Activated T-cell treated with anti-CD3 and anti-CD28 coated beads, Interleukin-2, amount 50 U/mL, for 72 hours (primary cell): ENCODE measurements around the gene EDN3. TPM values are rescaled to one million over a fixed set of nuclear protein-coding genes. Genes with fewer than 3 reads are reported as not detected.
"Not testable (repeated sequence)": the region's sequence is repeated elsewhere in the genome, so short reads cannot be mapped to it uniquely, and the experiment has no call there.

ENCODE experiments used
- ATAC-seq, 2 donors: fragments of 150-1000 bp; cut with Tn5 transposase; replicated peaks in 1 of 2; 2 replicates each; pipeline ENCODE4 v1.10.0; 2021; ENCODE audit warnings: moderate library complexity in 2 of 2, mild to moderate bottlenecking in 1 of 2
- DNase-seq, 2 donors: peaks; one replicate each; pipeline ENCODE4 v3.0.0; 2021 to 2022; ENCODE audit warnings: mixed read lengths in 1 of 2
- H3K27ac Mint-ChIP-seq: one replicate; pipeline ENCODE4 v1.8.0; 2022; ENCODE audit warnings: mild to moderate bottlenecking, moderate library complexity, mixed read lengths
- H3K27me3 Mint-ChIP-seq: one replicate; pipeline ENCODE4 v1.8.0; 2022; ENCODE audit warnings: low read depth, mixed read lengths
- H3K36me3 Mint-ChIP-seq, 2 donors: one replicate each; pipeline ENCODE4 v1.8.0; 2022; ENCODE audit warnings: mixed read lengths in 2 of 2, mild to moderate bottlenecking in 1 of 2; ENCODE audit not compliant: insufficient read depth in 2 of 2
- H3K4me1 Mint-ChIP-seq: one replicate; pipeline ENCODE4 v1.8.0; 2022; ENCODE audit warnings: low read depth, mixed read lengths
- H3K4me3 Mint-ChIP-seq, 2 donors: one replicate each; pipeline ENCODE4 v1.8.0; 2022; ENCODE audit warnings: mild to moderate bottlenecking in 2 of 2, mixed read lengths in 2 of 2, moderate library complexity in 2 of 2
- H3K9me3 Mint-ChIP-seq, 2 donors: one replicate each; pipeline ENCODE4 v1.8.0; 2022; ENCODE audit warnings: mixed read lengths in 2 of 2
- total RNA-seq, 2 donors: library from RNA; stranded (reverse); gene quantifications; one replicate each; pipeline ENCODE4 v1.2.3, GENCODE V29; 2022

EDN3 gene
- total RNA-seq, 2 donors from 2014 or later, result not detected

DNA sequence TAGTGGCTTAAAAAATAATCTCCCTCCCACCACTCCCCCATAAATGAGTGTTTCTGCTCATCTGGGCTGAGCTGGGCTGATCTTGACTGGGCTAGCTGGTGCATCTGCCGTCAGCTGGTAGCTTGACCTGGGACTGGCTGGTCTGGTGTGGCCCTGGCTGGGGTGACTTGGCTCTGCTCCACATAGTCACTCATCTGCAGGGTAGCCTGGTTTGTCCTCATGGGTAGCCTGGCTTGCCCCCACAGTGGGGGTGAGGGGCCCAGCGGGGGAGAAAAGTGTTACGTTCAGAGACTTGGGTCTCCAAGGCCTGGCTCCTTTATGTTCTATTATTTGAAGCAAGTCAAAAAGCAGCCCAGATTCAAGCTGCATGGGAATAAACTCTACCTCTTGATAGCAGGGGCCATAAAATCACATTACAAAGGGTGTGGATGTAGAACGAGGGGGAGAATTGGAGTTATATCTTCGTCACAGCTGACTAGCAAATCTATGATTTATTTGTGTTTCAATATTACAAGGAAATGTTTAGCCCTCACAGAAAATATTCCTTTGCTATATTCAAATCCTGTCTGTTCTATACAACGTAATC lies 32.9 kb downstream of the EDN3 start:
- H3K27me3 Mint-ChIP-seq, result peaks cover 20% of the 10 kb centered on the region
- DNase-seq (no peak), ATAC-seq (no peak)
- H3K9me3 Mint-ChIP-seq, result no peaks in the 10 kb centered on the region
- H3K4me3 Mint-ChIP-seq, result no peak overlapping the region
- H3K27ac Mint-ChIP-seq, result no peak overlapping the region
- no peaks in the 10 kb centered on the region for H3K4me1 Mint-ChIP-seq
- H3K36me3 Mint-ChIP-seq, result no peaks in the 10 kb centered on the region

GRCh38 chr20:59333951-59334350 lies 33.5 kb downstream of the EDN3 start:
- H3K4me3 Mint-ChIP-seq, result no peak overlapping the region
- no peaks in the 10 kb centered on the region for H3K36me3 Mint-ChIP-seq
- no peak overlapping the region for H3K27ac Mint-ChIP-seq
- ATAC-seq, result no peak
- H3K4me1 Mint-ChIP-seq, result no peaks in the 10 kb centered on the region
- H3K27me3 Mint-ChIP-seq, result peaks cover 20% of the 10 kb centered on the region
- DNase-seq, result no peak
- no peaks in the 10 kb centered on the region for H3K9me3 Mint-ChIP-seq

DNA sequence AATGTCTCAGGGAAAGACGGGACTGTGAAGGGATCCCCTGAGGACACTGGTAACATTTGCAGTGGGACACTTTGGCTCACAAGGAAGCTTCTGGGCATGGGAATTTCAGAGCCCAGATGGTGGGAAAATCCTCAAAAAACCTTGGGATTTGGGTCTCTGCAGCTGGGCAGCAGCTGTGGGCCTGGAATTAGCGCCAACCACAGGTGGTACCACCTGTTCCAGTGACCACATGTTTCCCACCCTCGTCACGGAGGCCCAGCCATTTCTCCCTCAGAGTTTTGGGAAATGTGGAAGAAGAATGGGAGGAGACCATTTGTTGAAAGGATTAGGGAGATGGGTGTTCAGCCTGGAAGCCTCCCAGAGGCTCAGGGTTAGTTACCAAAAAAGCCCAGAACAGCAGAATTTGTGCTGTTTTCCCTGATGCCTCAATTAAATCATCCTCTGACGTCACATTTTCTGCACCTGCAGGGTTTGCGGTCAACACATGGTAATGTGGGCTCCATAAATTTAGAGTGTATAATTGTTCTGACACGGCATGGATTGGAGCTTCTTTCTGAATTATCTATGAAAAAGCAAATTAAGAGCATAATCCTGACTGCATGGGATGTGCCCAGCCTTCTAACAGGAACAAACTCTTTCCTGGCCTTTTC lies 34.4 kb downstream of the EDN3 start:
- no peak for ATAC-seq

DNA sequence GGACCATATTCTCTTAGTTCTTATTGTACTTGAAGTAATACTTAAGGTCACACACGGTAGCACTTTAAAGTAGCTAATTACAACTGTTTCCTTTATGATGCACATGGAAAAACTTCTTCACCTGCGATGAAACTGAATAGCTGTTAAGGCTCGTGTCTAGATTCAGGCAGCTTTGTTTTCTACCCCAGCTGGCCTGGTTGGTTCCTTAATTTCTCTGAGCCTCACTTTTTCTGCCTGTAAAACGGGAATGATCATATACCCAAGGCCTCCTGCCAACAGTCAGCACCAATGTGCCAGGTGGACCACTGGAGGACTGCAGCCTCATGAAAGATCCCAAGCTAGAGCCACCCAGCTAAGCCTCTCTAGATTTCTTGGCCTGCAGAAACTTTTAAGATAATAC lies 35.0 kb downstream of the EDN3 start:
- ATAC-seq (no peak), DNase-seq (no peak)
- Mint-ChIP-seq H3K27me3 (peaks cover 20% of the 10 kb centered on the region), H3K4me1 (no peaks in the 10 kb centered on the region), H3K27ac (no peak overlapping the region), H3K9me3 (no peaks in the 10 kb centered on the region), H3K4me3 (no peak overlapping the region), H3K36me3 (no peaks in the 10 kb centered on the region)

More for the DNA sequence above, 34.4 kb downstream of the EDN3 start:
- no peak for DNase-seq
- no peaks in the 10 kb centered on the region for H3K9me3 Mint-ChIP-seq
- H3K27me3 Mint-ChIP-seq, result peaks cover 20% of the 10 kb centered on the region
- no peak overlapping the region for H3K4me3 Mint-ChIP-seq
- H3K36me3 Mint-ChIP-seq, result no peaks in the 10 kb centered on the region
- no peaks in the 10 kb centered on the region for H3K4me1 Mint-ChIP-seq
- no peak overlapping the region for H3K27ac Mint-ChIP-seq

- no peak for ATAC-seq
- Mint-ChIP-seq H3K4me3 (no peak overlapping the region), H3K9me3 (no peaks in the 10 kb centered on the region), H3K27me3 (peaks cover 14% of the 10 kb centered on the region), H3K27ac (no peak overlapping the region), H3K36me3 (no peaks in the 10 kb centered on the region), H3K4me1 (no peaks in the 10 kb centered on the region)
- DNase-seq, result no peak
These were observed 36.1 kb downstream of the EDN3 start for GRCh38 chr20:59336540-59336939.

- not testable (repeated sequence) for H3K27me3 Mint-ChIP-seq, DNase-seq, H3K4me3 Mint-ChIP-seq, ATAC-seq, H3K36me3 Mint-ChIP-seq, H3K9me3 Mint-ChIP-seq, H3K27ac Mint-ChIP-seq, H3K4me1 Mint-ChIP-seq
These were observed 38.0 kb downstream of the EDN3 start for GRCh38 chr20:59338444-59338843.

GRCh38 chr20:59340201-59340885 lies 39.9 kb downstream of the EDN3 start:
- H3K9me3 Mint-ChIP-seq, result peaks cover 0 to 1% of the 10 kb centered on the region in 2 donors
- DNase-seq (no peak), ATAC-seq (no peak)
- no peak overlapping the region for H3K4me3 Mint-ChIP-seq
- H3K36me3 Mint-ChIP-seq, result no peaks in the 10 kb centered on the region
- H3K27me3 Mint-ChIP-seq, result no peaks in the 10 kb centered on the region
- H3K27ac Mint-ChIP-seq, result no peak overlapping the region
- H3K4me1 Mint-ChIP-seq, result no peaks in the 10 kb centered on the region

DNA sequence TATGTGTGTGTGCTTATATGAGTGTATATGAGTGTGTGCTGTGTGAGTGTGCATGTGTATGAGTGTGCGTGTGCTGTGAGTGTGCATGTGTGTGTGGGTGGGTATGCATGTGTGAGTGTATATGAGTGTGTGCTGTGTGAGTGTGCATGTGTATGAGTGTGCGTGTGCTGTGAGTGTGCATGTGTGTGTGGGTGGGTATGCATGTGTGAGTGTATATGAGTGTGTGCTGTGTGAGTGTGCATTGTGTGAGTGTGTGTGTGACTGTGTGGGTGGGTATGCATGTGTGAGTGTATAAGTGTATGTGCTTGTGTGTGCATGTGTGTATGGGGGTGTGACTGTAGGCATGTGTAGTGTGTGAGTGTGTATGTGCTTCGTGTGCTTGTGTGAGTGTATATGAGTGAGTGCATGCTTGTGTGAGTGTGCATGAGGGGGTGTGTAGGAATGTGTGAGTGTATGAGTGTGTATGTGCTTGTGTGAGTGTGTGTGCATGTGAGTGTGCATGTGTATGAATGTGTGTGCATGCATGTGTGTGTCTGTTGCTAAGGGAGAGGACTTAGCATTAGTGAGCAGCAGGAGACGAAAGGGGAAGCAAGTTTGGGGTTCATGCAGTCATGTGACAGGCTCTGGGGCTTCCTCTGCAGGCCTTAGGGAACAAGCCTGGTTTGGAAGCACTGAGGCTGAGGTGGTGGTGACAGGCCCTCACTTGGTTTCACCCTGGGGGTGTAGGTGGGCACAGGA lies 41.0 kb downstream of the EDN3 start:
- H3K36me3 Mint-ChIP-seq, H3K4me1 Mint-ChIP-seq, DNase-seq, H3K27ac Mint-ChIP-seq, H3K27me3 Mint-ChIP-seq, H3K9me3 Mint-ChIP-seq, ATAC-seq, H3K4me3 Mint-ChIP-seq: not testable (repeated sequence)

GRCh38 chr20:59342023-59342957 lies 41.9 kb downstream of the EDN3 start:
- no peak overlapping the region for H3K4me3 Mint-ChIP-seq
- no peak overlapping the region for H3K27ac Mint-ChIP-seq
- peaks cover 0 to 1% of the 10 kb centered on the region in 2 donors for H3K9me3 Mint-ChIP-seq
- H3K36me3 Mint-ChIP-seq, result no peaks in the 10 kb centered on the region
- no peak for ATAC-seq
- no peak for DNase-seq
- H3K27me3 Mint-ChIP-seq, result no peaks in the 10 kb centered on the region
- H3K4me1 Mint-ChIP-seq, result no peaks in the 10 kb centered on the region

DNA sequence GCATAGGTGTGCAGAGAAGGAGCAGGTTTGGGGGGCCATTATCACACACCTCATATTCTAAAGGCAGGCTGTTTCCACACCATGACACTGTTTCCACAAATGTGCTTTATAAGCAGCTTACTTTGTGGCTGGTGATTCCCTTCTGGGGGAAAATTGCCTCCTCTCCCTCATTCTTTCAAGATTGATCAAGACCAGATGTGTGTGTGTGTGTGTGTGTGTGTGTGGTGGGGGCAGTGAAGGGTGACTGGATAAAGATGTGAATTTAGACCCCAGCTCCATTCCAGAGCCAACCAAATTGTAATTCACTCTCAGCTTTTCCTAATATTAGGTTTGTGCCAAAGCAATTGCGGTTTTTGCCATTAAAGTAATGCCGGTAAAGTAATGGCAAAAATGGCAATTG lies 45.6 kb downstream of the EDN3 start:
- H3K4me3 Mint-ChIP-seq, result no peak overlapping the region

GRCh38 chr20:59349277-59349676 lies 48.9 kb downstream of the EDN3 start:
- no peak for ATAC-seq
- no peaks in the 10 kb centered on the region for H3K36me3 Mint-ChIP-seq
- H3K27me3 Mint-ChIP-seq, result no peaks in the 10 kb centered on the region
- H3K9me3 Mint-ChIP-seq, result peaks cover 0 to 1% of the 10 kb centered on the region in 2 donors
- no peaks in the 10 kb centered on the region for H3K4me1 Mint-ChIP-seq
- no peak overlapping the region for H3K27ac Mint-ChIP-seq
- no peak overlapping the region for H3K4me3 Mint-ChIP-seq
- no peak for DNase-seq

More for the DNA sequence above, 45.6 kb downstream of the EDN3 start:
- no peaks in the 10 kb centered on the region for H3K4me1 Mint-ChIP-seq
- no peak overlapping the region for H3K27ac Mint-ChIP-seq
- no peaks in the 10 kb centered on the region for H3K36me3 Mint-ChIP-seq
- H3K9me3 Mint-ChIP-seq, result peaks cover 0 to 1% of the 10 kb centered on the region in 2 donors
- DNase-seq (no peak), ATAC-seq (no peak)
- no peaks in the 10 kb centered on the region for H3K27me3 Mint-ChIP-seq

- Mint-ChIP-seq H3K27me3 (no peaks in the 10 kb centered on the region), H3K9me3 (no peaks in the 10 kb centered on the region), H3K27ac (no peak overlapping the region), H3K4me3 (no peak overlapping the region), H3K4me1 (no peaks in the 10 kb centered on the region), H3K36me3 (no peaks in the 10 kb centered on the region)
- ATAC-seq (no peak), DNase-seq (no peak)
These were observed 50.1 kb downstream of the EDN3 start for GRCh38 chr20:59350330-59351156.
